Common myeloid progenitor, CD34-positive (primary cell): Measurements from ENCODE around the gene ZXDC.

ENCODE experiments used
- CTCF ChIA-PET: fragments of 350-600 bp; sonication (Branson Sonifier 250); formaldehyde crosslinking; loops from one replicate; lab custom pipeline; 2021; ENCODE audit warnings: antibody characterized with exemption; lab: Charles Lee
- POLR2A ChIA-PET: fragments of 350-600 bp; sonication (Branson Sonifier 250); formaldehyde crosslinking; loops from one replicate; lab custom pipeline; 2021; ENCODE audit warnings: antibody characterized with exemption; lab: Charles Lee
- DNase-seq, 3 donors: peaks; one replicate each; pipeline versions ENCODE4 v3.0.0 to v3.0.0-alpha.2; 2013
- H3K27ac ChIP-seq, 2 experiments: 1 replicate in 1 of 2; 2 replicates in 1 of 2; pipeline ENCODE4 v1.7.0; 2013; ENCODE audit warnings: inconsistent platforms in 2 of 2, low read length in 2 of 2, mild to moderate bottlenecking in 2 of 2, low read depth in 1 of 2, moderate library complexity in 1 of 2; ENCODE audit not compliant: severe bottlenecking in 2 of 2, insufficient read depth in 1 of 2, poor library complexity in 1 of 2
- H3K27me3 ChIP-seq, 5 experiments: replicated peaks in 2 of 5; 1 replicate in 3 of 5; 2 replicates in 2 of 5; pipeline versions ENCODE4 v1.6.1 to v1.7.0; 2013; ENCODE audit warnings: low read length in 4 of 5, mild to moderate bottlenecking in 2 of 5, moderate library complexity in 2 of 5, inconsistent platforms in 1 of 5; ENCODE audit not compliant: insufficient read depth in 5 of 5, control insufficient read depth in 4 of 5
- H3K36me3 ChIP-seq, 4 experiments: 1 replicate in 2 of 4; 2 replicates in 2 of 4; pipeline versions ENCODE4 v1.6.1 to v1.7.0; 2013; ENCODE audit warnings: low read length in 3 of 4, control low read depth in 1 of 4, mild to moderate bottlenecking in 1 of 4; ENCODE audit not compliant: control insufficient read depth in 4 of 4, insufficient read depth in 4 of 4
- H3K4me1 ChIP-seq, 4 experiments: 1 replicate in 3 of 4; 2 replicates in 1 of 4; pipeline versions ENCODE4 v1.6.1 to v1.7.1; 2013; ENCODE audit warnings: low read length in 3 of 4, mild to moderate bottlenecking in 3 of 4, control low read depth in 1 of 4, inconsistent platforms in 1 of 4, moderate library complexity in 1 of 4; ENCODE audit not compliant: control insufficient read depth in 4 of 4, insufficient read depth in 4 of 4; ENCODE audit errors: control extremely low read depth in 1 of 4
- H3K4me3 ChIP-seq, 7 experiments: 1 replicate in 4 of 7; 2 replicates in 3 of 7; pipeline versions ENCODE4 v1.5.1 to v1.7.0; 2013; ENCODE audit warnings: mild to moderate bottlenecking in 7 of 7, low read length in 6 of 7, moderate library complexity in 6 of 7, inconsistent platforms in 2 of 7, low read depth in 2 of 7, control low read depth in 1 of 7; ENCODE audit not compliant: insufficient read depth in 4 of 7, control insufficient read depth in 1 of 7; ENCODE audit errors: extremely low read depth in 1 of 7
- H3K9me3 ChIP-seq, 5 experiments: 1 replicate in 4 of 5; 2 replicates in 1 of 5; pipeline versions ENCODE4 v1.6.1 to v1.7.1; 2013; ENCODE audit warnings: low read length in 4 of 5, mild to moderate bottlenecking in 2 of 5, inconsistent platforms in 1 of 5, low read depth in 1 of 5, moderate library complexity in 1 of 5; ENCODE audit not compliant: control insufficient read depth in 4 of 5, insufficient read depth in 2 of 5; ENCODE audit errors: control extremely low read depth in 1 of 5
- WGBS: methylation state at CpG from one replicate; pipeline ENCODE4 v1.1.5; 2013; ENCODE audit not compliant: insufficient coverage; 5-methylcytosine and 5-hydroxymethylcytosine counted together

The ZXDC gene

GRCh38 chr3:126389112-126389793 lies 86.4 kb downstream of the ZXDC start:
- peak overlapping the region in 1 of 2 experiments; percentile 34 for H3K27ac ChIP-seq

More at GRCh38 chr3:126389112-126389793, 86.4 kb downstream of the ZXDC start:
- Histone ChIP-seq H3K36me3 (no peaks in the 10 kb centered on the region), H3K9me3 (no peaks in the 10 kb centered on the region), H3K27me3 (peaks cover 0 to 48% (median 19%) of the 10 kb centered on the region in 5 experiments), H3K4me1 (peaks cover 0 to 9% (median 8%) of the 10 kb centered on the region in 4 experiments), H3K4me3 (peak overlapping the region; percentile 15 to 68 (median 46))
- 3% methylated on average over 36 of the region's 58 CpGs for WGBS
- ChIA-PET POLR2A (no interaction called here), CTCF (interaction anchor here (0.8 to 8.5 kb wide), 7 partner anchors 9 to 256 kb away, joined by 3 to 69 read pairs (median 3); partner anchors contain the start of gene KLF15)
- DNase-seq, result peak; percentile 86 to 89 (median 88)
